ENCODE data around the gene SLC39A11.

SLC39A11 gene

DNA sequence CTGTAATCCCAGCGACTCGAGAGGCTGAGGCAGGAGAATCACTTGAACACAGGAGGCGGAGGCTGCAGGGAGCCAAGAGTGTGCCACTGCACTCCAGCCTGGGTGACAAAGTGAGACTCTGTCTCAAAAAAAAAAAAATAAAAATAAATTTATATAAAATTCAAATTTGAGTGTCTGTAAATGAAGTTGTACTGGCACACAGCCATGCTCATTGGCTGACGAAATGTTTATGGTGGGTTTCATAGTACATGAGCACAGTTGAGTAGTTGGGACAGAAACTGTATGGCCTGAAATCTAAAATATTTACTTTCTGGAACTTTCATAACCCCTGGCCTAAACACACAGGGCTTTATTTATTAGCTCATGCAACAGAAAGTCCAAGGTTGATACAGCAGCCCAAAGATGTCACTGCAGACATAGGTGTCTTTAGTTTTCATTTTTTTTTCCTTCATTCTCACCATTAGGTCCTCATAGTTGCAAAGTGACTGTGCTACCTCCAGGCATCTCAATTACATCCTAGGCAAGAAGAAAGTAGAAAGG lies 355.3 kb downstream of the SLC39A11 start:
- DNase-seq (ENCODE audit: low read depth, low spot score) = no peak
- in situ Hi-C loops (cut with HindIII; ENCODE audit: low sequenced_read_pairs) = no loop called here
- TF ChIP-seq, protein P1, sequence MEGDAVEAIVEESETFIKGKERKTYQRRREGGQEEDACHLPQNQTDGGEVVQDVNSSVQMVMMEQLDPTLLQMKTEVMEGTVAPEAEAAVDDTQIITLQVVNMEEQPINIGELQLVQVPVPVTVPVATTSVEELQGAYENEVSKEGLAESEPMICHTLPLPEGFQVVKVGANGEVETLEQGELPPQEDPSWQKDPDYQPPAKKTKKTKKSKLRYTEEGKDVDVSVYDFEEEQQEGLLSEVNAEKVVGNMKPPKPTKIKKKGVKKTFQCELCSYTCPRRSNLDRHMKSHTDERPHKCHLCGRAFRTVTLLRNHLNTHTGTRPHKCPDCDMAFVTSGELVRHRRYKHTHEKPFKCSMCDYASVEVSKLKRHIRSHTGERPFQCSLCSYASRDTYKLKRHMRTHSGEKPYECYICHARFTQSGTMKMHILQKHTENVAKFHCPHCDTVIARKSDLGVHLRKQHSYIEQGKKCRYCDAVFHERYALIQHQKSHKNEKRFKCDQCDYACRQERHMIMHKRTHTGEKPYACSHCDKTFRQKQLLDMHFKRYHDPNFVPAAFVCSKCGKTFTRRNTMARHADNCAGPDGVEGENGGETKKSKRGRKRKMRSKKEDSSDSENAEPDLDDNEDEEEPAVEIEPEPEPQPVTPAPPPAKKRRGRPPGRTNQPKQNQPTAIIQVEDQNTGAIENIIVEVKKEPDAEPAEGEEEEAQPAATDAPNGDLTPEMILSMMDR (IDR thresholded peaks at IDR 0.05; ENCODE audit: low read depth, low read length) = no peak
- H3K4me3 ChIP-seq (ENCODE audit: low read depth, low read length) = no peak overlapping the region

DNA sequence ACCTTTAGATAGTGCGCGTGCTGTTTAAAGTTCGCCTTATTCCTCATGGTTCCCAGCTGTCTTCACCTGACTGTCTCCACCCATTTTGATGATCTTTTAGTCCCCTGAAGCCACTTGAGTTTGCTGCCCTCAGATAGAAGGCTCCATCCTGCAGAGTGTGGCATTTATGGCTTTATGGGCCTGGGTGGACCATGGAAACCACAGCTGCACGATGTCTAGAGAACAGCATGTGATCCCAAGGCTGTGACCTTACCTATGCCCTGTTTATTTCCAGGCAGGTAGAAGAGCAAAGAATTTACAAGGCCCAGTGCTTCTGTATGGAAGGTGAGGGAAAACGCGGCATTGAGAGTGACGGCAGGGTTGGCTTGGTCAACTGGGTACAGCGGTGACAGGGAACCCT lies 356.9 kb downstream of the SLC39A11 start:
- in situ Hi-C loops (cut with HindIII; ENCODE audit: low sequenced_read_pairs) = no loop called here
- no peak for DNase-seq (ENCODE audit: low read depth, low spot score)
- TF ChIP-seq, protein P1 (IDR thresholded peaks at IDR 0.05; ENCODE audit: low read depth, low read length) = no peak
- no peak overlapping the region for H3K4me3 ChIP-seq (ENCODE audit: low read depth, low read length)

DNA sequence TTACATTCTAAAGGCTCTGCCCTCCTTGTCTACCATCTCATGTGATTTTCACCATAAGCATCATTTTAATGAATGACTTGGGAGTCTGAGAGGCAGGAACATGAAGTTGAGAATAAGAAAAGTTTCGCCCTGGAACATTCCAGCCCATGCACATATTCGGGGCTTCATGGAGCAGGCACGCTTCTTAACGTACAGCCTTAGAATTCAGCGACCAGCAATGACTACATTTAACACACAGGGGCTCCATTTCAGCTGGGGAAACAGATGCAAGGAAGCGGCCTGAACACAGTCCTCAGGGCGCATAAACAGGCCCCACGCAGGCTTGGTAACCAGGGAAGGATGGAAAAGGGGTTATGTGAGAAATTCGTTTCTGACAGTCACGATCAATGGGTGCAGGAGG lies 357.4 kb downstream of the SLC39A11 start:
- TF ChIP-seq, protein P1 (IDR thresholded peaks at IDR 0.05; ENCODE audit: low read depth, low read length) = no peak
- H3K4me3 ChIP-seq (ENCODE audit: low read depth, low read length) = no peak overlapping the region
- in situ Hi-C loops (cut with HindIII; ENCODE audit: low sequenced_read_pairs) = no loop called here
- DNase-seq (ENCODE audit: low read depth, low spot score) = no peak

DNA sequence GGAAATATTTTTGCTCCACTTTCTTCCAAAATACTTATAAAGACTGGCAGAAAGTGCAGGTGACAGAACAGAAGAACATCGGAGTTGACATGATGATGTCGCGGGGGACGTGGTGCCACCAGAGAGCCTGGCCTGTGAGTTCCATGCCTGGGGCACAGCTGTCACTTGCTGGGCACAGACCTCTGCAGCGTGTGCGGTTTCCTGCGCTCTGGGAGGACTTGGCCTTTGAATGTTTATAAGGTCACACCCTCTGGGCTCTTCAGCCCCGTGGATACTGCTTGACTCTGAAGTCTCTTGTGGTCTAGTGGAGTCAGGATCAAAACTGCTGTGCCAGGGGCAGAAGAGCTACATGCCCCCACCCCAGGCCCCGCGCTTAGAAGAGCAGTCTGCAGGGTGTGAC lies 357.9 kb downstream of the SLC39A11 start:
- TF ChIP-seq, protein P1 (IDR thresholded peaks at IDR 0.05; ENCODE audit: low read depth, low read length) = no peak
- no peak overlapping the region for H3K4me3 ChIP-seq (ENCODE audit: low read depth, low read length)
- no peak for DNase-seq (ENCODE audit: low read depth, low spot score)
- in situ Hi-C loops (cut with HindIII; ENCODE audit: low sequenced_read_pairs) = no loop called here

DNA sequence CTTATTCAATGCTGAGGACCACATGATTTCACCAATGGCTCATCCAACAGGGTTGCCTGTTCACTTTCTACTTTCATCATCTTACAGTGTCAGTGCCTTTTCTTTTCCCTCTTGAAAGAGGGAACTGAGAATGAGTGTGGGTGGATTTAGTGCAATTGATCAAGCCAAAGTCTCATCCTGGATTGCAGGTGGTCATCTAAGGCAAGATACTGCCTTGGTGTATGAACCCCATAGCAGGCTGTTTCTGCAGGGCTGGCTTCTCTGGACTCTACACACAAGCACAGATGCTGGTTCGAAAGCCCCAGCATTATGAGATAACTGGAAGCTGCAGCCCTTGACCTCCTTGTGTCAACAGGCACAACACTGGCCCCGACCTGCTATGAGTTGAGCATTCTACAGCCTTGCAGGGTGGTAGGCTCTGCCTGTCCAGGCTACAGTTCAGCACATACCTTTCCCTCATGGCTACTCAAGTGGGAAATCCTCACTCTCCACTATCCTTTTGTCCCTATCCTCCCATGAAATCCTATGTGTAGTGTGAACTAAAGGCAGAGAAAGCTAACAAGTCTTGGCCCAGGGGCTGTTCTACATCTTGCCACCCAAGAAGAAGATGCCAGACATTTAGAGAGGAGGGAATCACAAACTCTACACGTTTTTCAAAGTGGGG lies 358.7 kb downstream of the SLC39A11 start:
- no peak overlapping the region for H3K4me3 ChIP-seq (ENCODE audit: low read depth, low read length)
- TF ChIP-seq, protein P1 (IDR thresholded peaks at IDR 0.05; ENCODE audit: low read depth, low read length) = no peak
- in situ Hi-C loops (cut with HindIII; ENCODE audit: low sequenced_read_pairs) = no loop called here
- no peak for DNase-seq (ENCODE audit: low read depth, low spot score)

DNA sequence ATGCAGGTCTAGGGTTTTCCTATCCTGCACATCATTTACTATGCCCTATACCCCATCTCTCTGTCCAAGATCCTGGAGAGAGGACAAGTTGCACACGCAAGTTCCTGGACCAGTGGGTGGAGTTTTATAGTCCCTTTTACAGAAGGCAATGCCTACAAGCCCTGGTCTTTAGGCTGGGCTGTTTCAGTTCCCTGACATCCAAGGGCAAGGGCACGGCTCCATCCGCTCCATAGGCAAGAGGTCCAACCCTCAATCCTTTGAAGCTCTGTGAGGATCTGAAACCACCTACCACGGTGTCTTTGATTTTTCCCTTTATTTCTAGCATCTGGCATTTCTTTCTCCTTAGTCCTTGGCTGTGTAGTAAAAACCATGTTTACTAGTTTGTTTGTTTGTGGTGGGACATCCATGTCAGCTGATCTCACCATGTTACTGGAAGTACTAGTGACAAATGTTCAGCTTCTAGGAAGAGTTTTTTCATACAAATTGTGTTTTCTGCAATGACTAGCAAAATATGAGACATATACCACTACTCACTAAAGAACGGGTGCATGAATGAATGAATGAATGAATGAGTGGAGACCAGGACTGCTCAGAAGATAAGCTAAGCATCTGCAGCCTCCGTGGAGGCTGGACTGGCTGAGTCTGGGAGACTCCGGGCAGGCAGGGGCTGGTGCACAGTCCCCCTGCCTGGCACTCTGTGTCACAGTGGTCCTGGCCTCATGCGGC lies 359.4 kb downstream of the SLC39A11 start:
- DNase-seq (ENCODE audit: low read depth, low spot score) = no peak
- in situ Hi-C loops (cut with HindIII; ENCODE audit: low sequenced_read_pairs) = no loop called here
- H3K4me3 ChIP-seq (ENCODE audit: low read depth, low read length) = no peak overlapping the region
- TF ChIP-seq, protein P1 (IDR thresholded peaks at IDR 0.05; ENCODE audit: low read depth, low read length) = no peak

Data from astrocyte of the spinal cord (primary cell).